IPS DF 19.7 (cell line): Measurements from ENCODE around the gene IGLL5.
"Not testable (repeated sequence)": the region's sequence is repeated elsewhere in the genome, so short reads cannot be mapped to it uniquely, and the experiment has no call there.

ENCODE experiments used
- DNase-seq: peaks from one replicate; pipeline ENCODE4 v3.0.0-alpha.2; 2013; ENCODE audit warnings: low read depth, low spot score

The IGLL5 gene

GRCh38 chr22:22900527-22901205 lies 13.1 kb downstream of the IGLL5 start:
- DNase-seq: not testable (repeated sequence)

GRCh38 chr22:22901578-22902218 lies 14.1 kb downstream of the IGLL5 start:
- DNase-seq: no peak

GRCh38 chr22:22902247-22903001 lies 14.8 kb downstream of the IGLL5 start:
- DNase-seq: no peak

DNA sequence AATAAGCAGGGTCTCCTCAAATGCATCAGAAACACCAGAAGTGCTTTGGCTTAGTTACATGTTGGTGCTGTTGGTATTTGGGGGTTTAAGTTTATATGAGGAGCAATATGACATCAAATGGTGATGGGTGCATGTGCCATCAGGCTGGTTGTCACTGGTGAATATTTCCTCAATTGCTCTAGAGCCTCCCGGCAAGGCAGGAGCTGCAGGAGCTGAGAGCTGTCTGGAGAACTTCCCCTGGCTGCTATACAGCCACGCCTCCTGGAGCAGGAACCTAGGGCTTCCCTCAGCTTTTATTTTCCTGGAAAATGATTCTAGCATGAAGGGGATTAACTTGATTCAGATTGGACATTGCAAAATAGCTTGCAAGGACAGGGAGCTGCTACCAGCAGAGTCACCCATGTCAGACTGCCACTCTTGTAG lies 15.8 kb downstream of the IGLL5 start:
- DNase-seq: no peak

- DNase-seq: not testable (repeated sequence)
Observed at GRCh38 chr22:22903781-22904192, 16.2 kb downstream of the IGLL5 start.

DNA sequence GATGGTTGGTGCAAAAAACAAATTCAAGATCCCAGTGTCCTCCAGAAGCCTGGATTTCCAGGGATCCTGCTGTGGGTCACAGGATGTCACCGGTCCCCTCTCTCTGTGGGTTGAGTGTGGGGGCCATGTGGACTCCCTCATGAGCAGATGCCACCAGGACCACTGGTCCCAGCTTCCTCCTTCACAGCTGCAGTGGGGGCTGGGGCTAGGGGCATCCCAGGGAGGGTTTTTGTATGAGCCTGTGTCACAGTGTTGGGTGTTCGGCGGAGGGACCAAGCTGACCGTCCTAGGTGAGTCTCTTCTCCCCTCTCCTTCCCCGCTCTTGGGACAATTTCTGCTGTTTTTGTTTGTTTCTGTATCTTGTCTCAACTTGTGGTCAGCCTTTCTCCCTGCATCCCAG lies 17.1 kb downstream of the IGLL5 start:
- DNase-seq: not testable (repeated sequence)

DNA sequence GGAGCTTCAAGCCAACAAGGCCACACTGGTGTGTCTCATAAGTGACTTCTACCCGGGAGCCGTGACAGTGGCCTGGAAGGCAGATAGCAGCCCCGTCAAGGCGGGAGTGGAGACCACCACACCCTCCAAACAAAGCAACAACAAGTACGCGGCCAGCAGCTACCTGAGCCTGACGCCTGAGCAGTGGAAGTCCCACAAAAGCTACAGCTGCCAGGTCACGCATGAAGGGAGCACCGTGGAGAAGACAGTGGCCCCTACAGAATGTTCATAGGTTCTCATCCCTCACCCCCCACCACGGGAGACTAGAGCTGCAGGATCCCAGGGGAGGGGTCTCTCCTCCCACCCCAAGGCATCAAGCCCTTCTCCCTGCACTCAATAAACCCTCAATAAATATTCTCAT lies 18.8 kb downstream of the IGLL5 start:
- DNase-seq: not testable (repeated sequence)

DNA sequence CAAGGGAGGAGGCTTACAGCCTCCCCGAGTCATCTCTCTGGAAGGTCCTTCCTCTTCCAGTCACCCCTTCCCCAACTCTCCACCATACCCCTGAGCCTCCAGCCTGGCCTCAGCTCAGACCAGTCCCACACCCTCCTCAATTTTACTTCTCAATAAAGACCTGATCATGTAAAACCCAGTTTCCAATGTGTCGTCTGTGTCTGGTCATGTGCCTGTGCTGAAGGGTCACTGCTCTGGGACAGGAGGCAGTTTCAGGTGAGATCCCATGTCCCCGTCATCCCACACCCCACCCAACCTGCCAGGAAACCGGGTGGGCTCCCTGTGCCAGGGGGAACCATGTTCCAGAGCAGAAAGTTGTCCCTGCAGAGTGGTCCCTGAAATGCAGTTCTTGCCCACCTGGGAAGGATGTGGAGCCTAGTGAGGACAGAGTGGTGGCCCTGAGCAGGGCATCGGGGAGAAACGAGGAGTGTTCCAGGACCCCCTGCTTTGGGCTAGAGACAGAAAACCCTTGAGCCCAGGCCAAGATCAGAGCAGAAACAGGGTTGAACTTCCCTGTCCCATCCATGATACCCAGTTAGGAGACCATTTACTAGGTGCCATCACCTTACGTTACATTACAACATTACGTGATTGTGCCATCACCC lies 19.4 kb downstream of the IGLL5 start:
- DNase-seq: no peak

DNA sequence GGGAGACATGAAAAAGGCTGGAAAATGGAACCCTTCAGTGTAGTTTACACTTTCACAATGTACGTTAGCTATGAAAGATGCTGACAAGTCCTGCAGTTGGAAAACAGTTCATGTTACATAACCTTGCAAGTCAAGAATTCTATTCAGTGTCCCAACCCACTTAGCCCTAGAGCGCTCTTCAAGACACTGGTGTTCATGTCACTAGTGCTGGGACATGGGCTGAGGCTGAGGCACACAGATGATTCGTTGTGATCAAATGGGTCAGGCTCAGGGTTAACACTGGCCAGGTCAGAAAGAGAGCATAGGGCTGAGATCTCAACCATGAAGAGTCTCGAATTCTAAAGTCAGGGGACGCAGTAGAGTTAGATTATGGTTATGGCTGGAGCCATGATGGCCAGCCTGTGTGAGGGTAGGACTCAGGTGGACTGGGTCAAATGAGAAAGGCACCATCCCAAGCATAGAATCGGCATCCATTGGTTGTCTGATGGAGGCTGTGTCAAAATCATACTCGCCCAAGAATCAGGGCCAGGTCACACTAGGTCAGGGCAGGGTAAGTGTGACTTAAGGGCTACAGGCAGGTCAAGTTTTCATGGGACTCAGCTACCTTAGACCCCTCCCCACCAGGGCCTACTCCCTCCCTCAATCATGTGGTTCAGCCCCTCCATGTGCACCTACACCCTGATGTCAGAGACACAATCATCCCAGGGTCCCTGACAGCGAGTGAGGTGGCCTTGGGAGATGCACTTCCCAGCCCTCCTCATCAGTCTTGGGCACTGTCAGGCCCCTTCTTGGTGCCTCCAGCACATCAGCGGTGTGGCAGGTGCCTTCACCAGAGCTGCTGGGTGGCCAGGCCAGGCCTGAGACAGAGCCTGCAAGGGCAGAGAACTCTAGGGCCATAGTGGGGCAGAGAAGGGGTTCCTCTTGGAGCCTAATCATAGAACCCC lies 20.2 kb downstream of the IGLL5 start:
- no peak for DNase-seq

- no peak for DNase-seq
Observed at GRCh38 chr22:22908495-22908861, 20.9 kb downstream of the IGLL5 start.

- no peak for DNase-seq
Observed at GRCh38 chr22:22908941-22909604, 21.5 kb downstream of the IGLL5 start.

DNA sequence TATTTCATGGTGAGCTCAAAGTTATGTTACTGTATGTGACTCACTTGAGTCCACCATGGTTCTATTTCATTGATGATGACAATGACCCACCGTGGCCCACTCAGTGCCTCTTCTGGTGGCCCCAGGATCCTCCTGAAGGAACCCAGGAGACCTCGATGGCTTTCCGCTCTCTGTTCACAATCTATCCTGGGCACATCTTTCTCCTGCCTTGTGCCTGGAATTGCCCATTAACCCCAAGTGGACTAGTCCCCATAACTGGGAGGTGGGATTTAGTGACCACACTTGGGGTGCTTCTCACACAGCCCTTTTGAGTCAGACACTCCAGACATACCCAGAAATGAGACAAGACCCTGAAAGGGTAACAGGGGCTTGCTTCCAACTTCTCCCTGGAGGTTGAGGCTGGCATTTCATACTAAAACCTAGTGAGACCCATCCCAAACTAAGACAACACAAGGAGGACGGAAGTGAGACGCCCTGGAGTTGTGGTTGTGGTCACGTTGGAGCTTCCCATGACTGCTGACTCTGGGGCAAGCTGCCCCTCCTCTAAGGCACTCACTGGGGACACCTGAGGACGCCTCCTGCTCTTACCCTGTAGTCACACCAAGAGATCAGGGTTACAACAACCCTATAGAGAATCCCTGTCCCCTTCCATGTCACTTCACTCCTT lies 22.1 kb downstream of the IGLL5 start:
- DNase-seq: no peak

GRCh38 chr22:22910272-22911240 lies 22.9 kb downstream of the IGLL5 start:
- DNase-seq: no peak

- DNase-seq: no peak
Observed at GRCh38 chr22:22911327-22912134, 23.9 kb downstream of the IGLL5 start.

DNA sequence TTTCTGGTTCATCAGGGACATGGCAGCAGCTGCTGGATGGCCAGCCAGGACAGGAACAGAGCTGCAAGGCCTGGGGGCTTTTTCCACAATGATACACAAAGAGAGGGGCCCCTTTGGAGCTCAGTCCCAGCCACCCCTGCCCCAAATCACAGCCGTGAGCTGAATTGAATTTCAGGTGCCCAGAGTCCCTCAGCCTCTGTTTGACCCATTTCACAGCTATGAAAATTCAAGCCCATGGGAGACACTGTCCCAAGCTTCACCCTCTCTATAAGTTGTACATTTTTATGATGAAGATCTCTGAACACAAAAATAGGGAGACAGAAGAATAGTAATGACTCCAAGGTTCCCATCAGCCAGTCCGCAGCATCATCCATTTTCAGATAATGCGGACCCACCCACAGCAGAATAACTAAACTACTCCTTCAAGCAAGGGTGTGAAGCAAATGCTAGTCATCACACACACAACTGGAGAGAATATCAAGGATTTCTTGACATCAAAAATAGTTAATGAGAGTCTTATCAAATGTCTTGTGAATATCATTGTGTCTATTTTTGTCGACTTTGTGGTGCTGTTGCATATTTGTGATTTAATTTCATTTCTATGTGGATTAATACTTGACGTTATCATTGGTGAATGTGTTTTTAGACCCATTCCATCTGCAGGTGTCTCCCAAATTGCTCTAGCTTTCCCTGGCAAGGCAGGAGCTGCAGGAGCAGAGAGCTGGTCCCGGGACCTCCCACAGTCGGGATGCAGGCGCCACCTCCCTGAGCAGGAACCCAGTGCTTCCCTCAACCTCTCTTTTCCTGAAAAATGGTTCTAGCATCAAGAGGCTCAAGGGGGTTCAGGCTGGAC lies 24.7 kb downstream of the IGLL5 start:
- DNase-seq: no peak

GRCh38 chr22:22912988-22913253 lies 25.3 kb downstream of the IGLL5 start:
- DNase-seq: no peak

GRCh38 chr22:22913989-22914388 lies 26.4 kb downstream of the IGLL5 start:
- no peak for DNase-seq
